ENCODE data around the gene DOK6. TPM values are rescaled to one million over a fixed set of nuclear protein-coding genes. Genes with fewer than 3 reads are reported as not detected.

DOK6 gene
- total and polyA plus RNA-seq, 2 donors (not counting 3 experiments of a cell fraction or from before 2014, with no cell fraction given): under 0.01 TPM; not detected in 1

DNA sequence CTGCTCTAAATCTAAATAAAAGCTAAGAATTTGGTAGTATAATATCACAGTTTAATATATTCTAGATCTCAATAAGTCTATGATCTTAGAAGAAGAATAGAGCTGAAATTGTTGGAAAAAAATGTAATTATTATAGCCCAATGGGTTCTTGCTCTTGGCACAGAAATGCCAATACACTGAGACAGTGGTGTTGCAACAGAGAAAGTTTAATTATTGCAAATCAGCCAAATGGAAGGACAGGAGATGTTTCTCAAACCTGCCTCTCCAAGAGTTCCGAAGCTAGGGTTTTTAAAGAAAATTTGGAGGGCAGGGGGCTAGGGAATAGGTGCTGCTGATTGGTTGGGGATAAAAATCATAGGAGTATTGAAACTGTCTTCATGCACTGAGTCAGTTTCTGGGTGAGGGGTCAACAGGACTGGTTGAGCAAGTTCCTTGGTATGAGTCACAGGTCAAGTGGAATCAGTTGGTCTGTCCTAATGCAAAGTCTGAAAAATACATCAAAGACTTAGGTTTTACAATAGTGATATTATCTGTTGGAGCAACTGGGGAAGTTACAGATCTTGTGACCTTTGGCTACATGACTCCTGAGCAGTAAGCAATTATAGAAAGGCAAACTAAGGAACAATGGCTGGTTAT lies 318.3 kb downstream of the DOK6 start:
- Histone ChIP-seq H3K9me3 (replicated peaks; ENCODE audit: control insufficient read depth, insufficient read depth, low read length) (no peaks in the 10 kb centered on the region), H3K9me1 (replicated peaks; ENCODE audit: control insufficient read depth, extremely low read depth, insufficient read depth, low read length) (no peaks in the 10 kb centered on the region), H3K27me3 (ENCODE audit: control insufficient read depth in 2 of 2, insufficient read depth in 2 of 2, low read length in 2 of 2) (no peaks in the 10 kb centered on the region), H3K4me1 (ENCODE audit: control insufficient read depth, extremely low read depth, insufficient read depth, low read length) (no peaks in the 10 kb centered on the region), H3K36me3 (ENCODE audit: control insufficient read depth in 2 of 2, extremely low read depth in 1 of 2, insufficient read depth in 2 of 2, low read length in 2 of 2) (no peaks in the 10 kb centered on the region), H4K20me1 (replicated peaks; ENCODE audit: control insufficient read depth, extremely low read depth, insufficient read depth, low read length) (no peaks in the 10 kb centered on the region), H3K4me3 (replicated peaks in 1 of 3; ENCODE audit: insufficient read depth in 1 of 3, low read depth in 1 of 3, low read length in 3 of 3) (no peak overlapping the region), H3K27ac (ENCODE audit: insufficient read depth, low read depth, low read length) (no peak overlapping the region), H3K4me2 (ENCODE audit: insufficient read depth, low read length) (no peak overlapping the region), H3K9ac (replicated peaks; ENCODE audit: extremely low read depth, insufficient read depth, low read length) (no peak overlapping the region), H3K79me2 (ENCODE audit: control insufficient read depth, insufficient read depth, low read length) (no peaks in the 10 kb centered on the region), H2AFZ (ENCODE audit: low read depth, low read length) (no peak overlapping the region)
- dilution Hi-C loops (cut with MboI; ENCODE audit: extremely low pct_ligation_motif_present, low sequenced_read_pairs): no loop called here
- POLR2A ChIA-PET: no interaction called here
- intact Hi-C loops (cut with micrococcal nuclease): no loop called here
- CTCF ChIA-PET: no interaction called here
- TF ChIP-seq, protein P1, sequence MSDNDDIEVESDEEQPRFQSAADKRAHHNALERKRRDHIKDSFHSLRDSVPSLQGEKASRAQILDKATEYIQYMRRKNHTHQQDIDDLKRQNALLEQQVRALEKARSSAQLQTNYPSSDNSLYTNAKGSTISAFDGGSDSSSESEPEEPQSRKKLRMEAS (IDR thresholded peaks at IDR 0.05; ENCODE audit: insufficient read depth, insufficient read length): no peak
- no peak for TF ChIP-seq EZH2 (IDR thresholded peaks at IDR 0.05; ENCODE audit: borderline replicate concordance, low read depth, low read length, severe bottlenecking)
- no peak for TF ChIP-seq POLR2AphosphoS5 (IDR thresholded peaks at IDR 0.05; ENCODE audit: insufficient read depth, low read depth, low read length)
- no peak for TF ChIP-seq POLR2A (IDR thresholded peaks at IDR 0.05; ENCODE audit: low read depth, low read length)
- BruUV-seq (replicated peaks): no TSS peak
- DNase-seq (ENCODE audit: low read depth, low spot score): no peak
- FAIRE-seq: no peak

DNA sequence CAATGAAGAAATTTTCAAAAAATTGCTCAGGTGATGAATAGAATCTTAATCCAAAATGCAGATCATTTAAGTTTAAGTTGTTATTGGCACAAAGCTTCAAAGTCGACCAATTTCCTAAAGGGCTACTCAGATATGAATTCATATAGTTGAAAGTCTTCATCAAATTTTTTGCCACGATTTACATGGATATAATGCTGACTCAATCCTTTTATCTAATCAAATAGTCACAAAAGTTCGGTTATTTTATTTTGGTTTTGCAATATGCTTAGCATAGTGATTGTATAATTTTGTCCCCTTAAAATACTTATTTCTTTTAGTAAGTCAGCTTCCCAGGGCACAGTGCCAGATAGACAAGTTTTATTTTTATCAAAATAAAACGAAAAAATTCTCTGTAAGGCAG lies 319.7 kb downstream of the DOK6 start:
- POLR2A ChIA-PET: no interaction called here
- dilution Hi-C loops (cut with MboI; ENCODE audit: extremely low pct_ligation_motif_present, low sequenced_read_pairs): no loop called here
- H3K9ac ChIP-seq (replicated peaks; ENCODE audit: extremely low read depth, insufficient read depth, low read length): no peak overlapping the region
- intact Hi-C loops (cut with micrococcal nuclease): no loop called here
- CTCF ChIA-PET: interaction anchor here (1.2 kb wide), 1 partner anchor 351 kb away, joined by 3 read pairs; no protein-coding TSS in a partner anchor
- H3K4me1 ChIP-seq (ENCODE audit: control insufficient read depth, extremely low read depth, insufficient read depth, low read length): no peaks in the 10 kb centered on the region
- H3K4me3 ChIP-seq (replicated peaks in 1 of 3; ENCODE audit: insufficient read depth in 1 of 3, low read depth in 1 of 3, low read length in 3 of 3): no peak overlapping the region
- FAIRE-seq: no peak
- H3K27me3 ChIP-seq (ENCODE audit: control insufficient read depth in 2 of 2, insufficient read depth in 2 of 2, low read length in 2 of 2): no peaks in the 10 kb centered on the region
- no peaks in the 10 kb centered on the region for H3K9me3 ChIP-seq (replicated peaks; ENCODE audit: control insufficient read depth, insufficient read depth, low read length)
- no TSS peak for BruUV-seq (replicated peaks)
- no peak for DNase-seq (ENCODE audit: low read depth, low spot score)
- H3K9me1 ChIP-seq (replicated peaks; ENCODE audit: control insufficient read depth, extremely low read depth, insufficient read depth, low read length): no peaks in the 10 kb centered on the region
- H3K79me2 ChIP-seq (ENCODE audit: control insufficient read depth, insufficient read depth, low read length): no peaks in the 10 kb centered on the region
- H2AFZ ChIP-seq (ENCODE audit: low read depth, low read length): no peak overlapping the region
- H4K20me1 ChIP-seq (replicated peaks; ENCODE audit: control insufficient read depth, extremely low read depth, insufficient read depth, low read length): no peaks in the 10 kb centered on the region
- TF ChIP-seq FOS (IDR thresholded peaks at IDR 0.05; ENCODE audit: borderline replicate concordance, insufficient read depth, low read length): no peak
- TF ChIP-seq GATA2 (IDR thresholded peaks at IDR 0.05; ENCODE audit: insufficient read depth, insufficient read length, low read depth, low read length): no peak
- no peak for TF ChIP-seq POLR2AphosphoS5 (IDR thresholded peaks at IDR 0.05; ENCODE audit: insufficient read depth, low read depth, low read length)
- H3K27ac ChIP-seq (ENCODE audit: insufficient read depth, low read depth, low read length): no peak overlapping the region
- no peak overlapping the region for H3K4me2 ChIP-seq (ENCODE audit: insufficient read depth, low read length)
- H3K36me3 ChIP-seq (ENCODE audit: control insufficient read depth in 2 of 2, extremely low read depth in 1 of 2, insufficient read depth in 2 of 2, low read length in 2 of 2): no peaks in the 10 kb centered on the region

Measured in endothelial cell of umbilical vein (primary cell).